Activated naive CD8-positive, alpha-beta T cell treated with anti-CD3 and anti-CD28 coated beads for 36 hours (primary cell): ENCODE data around the gene AKAP17A. TPM values are rescaled to one million over a fixed set of nuclear protein-coding genes. Genes with fewer than 3 reads are reported as not detected.
A peak's percentile ranks its signal among the peaks of the same experiment; 100 is the strongest.
"Not testable (repeated sequence)": the region's sequence is repeated elsewhere in the genome, so short reads cannot be mapped to it uniquely, and the experiment has no call there.

ENCODE experiments used
- DNase-seq: peaks from one replicate; pipeline ENCODE4 v3.0.0; 2021
- H3K27ac Mint-ChIP-seq: one replicate; pipeline ENCODE4 v1.8.0; 2022; ENCODE audit warnings: mild to moderate bottlenecking, moderate library complexity, mixed read lengths
- H3K27me3 Mint-ChIP-seq: one replicate; pipeline ENCODE4 v1.8.0; 2022; ENCODE audit warnings: mild to moderate bottlenecking, mixed read lengths
- H3K36me3 Mint-ChIP-seq: one replicate; pipeline ENCODE4 v1.8.0; 2021; ENCODE audit warnings: mild to moderate bottlenecking, mixed read lengths
- H3K4me1 Mint-ChIP-seq: one replicate; pipeline ENCODE4 v1.8.0; 2021; ENCODE audit warnings: mixed read lengths
- H3K4me3 Mint-ChIP-seq: one replicate; pipeline ENCODE4 v1.8.0; 2022; ENCODE audit warnings: mild to moderate bottlenecking, moderate library complexity, mixed read lengths
- H3K9me3 Mint-ChIP-seq: one replicate; pipeline ENCODE4 v1.8.0; 2022; ENCODE audit warnings: mixed read lengths
- total RNA-seq, 2 experiments: library from RNA; stranded (reverse); gene quantifications; one replicate each; pipeline ENCODE4 v1.2.3, GENCODE V29; 2021

The AKAP17A gene, protein sequence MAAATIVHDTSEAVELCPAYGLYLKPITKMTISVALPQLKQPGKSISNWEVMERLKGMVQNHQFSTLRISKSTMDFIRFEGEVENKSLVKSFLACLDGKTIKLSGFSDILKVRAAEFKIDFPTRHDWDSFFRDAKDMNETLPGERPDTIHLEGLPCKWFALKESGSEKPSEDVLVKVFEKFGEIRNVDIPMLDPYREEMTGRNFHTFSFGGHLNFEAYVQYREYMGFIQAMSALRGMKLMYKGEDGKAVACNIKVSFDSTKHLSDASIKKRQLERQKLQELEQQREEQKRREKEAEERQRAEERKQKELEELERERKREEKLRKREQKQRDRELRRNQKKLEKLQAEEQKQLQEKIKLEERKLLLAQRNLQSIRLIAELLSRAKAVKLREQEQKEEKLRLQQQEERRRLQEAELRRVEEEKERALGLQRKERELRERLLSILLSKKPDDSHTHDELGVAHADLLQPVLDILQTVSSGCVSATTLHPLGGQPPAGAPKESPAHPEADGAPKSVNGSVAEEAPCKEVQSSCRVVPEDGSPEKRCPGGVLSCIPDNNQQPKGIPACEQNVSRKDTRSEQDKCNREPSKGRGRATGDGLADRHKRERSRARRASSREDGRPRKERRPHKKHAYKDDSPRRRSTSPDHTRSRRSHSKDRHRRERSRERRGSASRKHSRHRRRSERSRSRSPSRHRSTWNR
- 10 to 100 TPM; 48.2 to 49.2 TPM for total RNA-seq

DNA sequence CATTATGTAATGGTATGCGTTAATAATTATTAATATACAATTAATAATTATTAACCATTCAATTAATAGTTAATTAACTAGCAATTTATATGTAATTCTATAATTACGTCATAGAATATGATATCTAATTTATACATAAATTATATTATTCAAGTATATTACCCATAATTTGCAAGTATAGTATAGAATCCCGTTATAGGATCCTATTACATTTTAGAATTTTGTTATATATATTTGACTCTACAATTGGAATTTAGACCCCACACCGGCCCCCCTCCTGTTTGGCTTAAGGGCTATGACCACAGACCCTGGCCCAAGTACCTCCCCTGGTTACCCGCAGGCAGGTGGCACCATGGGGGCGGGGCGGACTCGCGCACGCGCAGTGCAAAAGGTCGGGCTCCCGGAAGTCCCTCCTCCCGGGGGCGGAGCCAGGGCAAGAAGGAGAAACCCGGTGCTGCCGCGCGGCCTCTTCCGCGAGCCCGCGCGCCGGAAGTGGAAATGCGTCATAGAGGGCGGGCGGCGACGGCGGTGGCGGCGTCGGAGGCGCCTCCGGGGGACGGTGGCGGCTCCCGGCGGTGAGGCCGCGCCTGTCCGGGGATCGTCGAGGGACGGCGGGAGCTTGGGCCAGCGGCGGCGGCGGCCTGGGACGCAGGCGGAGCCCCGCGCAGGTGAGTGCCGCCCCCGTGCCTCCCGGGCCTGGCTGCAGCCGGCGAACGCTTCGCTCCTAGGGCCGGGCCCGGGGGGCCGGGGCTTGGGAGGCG lies at the start of gene AKAP17A:
TSS of gene AKAP17A (plus strand) at position 503 of the 761 bp plus-strand sequence. CDS start 1,859 bp downstream, outside the sequence.
- Mint-ChIP-seq H3K4me1 (peaks cover 21% of the 10 kb centered on the region), H3K9me3 (no peaks in the 10 kb centered on the region), H3K4me3 (peak within 1 kb of the TSS; percentile 96), H3K36me3 (peaks cover 16% of the 10 kb centered on the region), H3K27me3 (no peaks in the 10 kb centered on the region), H3K27ac (peak within 1 kb of the TSS; percentile 91)
- DNase-seq, result peak; percentile 99

DNA sequence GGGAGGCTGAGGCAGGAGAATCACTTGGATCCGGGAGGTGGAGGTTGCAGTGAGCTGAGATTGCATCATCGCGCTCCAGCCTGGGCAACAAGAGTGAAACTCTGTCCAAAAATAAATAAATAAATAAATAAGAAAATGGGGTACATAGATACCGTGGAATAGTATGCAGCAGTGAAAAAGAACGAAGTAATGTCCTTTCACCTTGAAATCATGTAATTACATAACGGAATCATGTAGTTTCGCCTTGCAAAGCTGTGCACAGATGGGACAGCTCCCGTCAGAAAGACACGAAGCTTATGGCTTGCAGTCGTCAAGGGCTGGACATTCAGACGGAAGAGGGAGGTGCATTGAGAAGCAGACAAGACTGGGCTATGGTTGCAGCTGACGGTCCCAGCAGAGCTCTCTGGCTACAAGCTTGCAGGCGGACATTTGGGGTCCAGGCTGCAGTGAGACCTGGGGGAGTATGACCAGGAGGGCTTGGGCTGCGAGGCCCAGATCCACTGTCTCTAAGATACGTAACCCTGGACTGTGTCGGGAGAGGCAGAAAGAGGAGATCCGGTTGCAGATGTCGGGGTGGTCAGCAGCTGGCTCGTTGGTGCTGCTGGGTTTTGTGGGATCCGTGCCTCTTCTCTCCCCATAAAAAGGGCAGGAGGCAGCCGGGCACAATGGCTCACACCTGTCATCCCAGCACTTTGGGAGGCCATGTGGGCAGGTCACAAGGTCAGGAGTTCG lies 48.2 kb upstream of the AKAP17A start:
- H3K27ac Mint-ChIP-seq, result no peak overlapping the region
- H3K4me1 Mint-ChIP-seq, result no peaks in the 10 kb centered on the region
- H3K36me3 Mint-ChIP-seq, result no peaks in the 10 kb centered on the region
- no peak for DNase-seq
- H3K4me3 Mint-ChIP-seq, result no peak overlapping the region
- H3K9me3 Mint-ChIP-seq, result no peaks in the 10 kb centered on the region
- no peaks in the 10 kb centered on the region for H3K27me3 Mint-ChIP-seq

DNA sequence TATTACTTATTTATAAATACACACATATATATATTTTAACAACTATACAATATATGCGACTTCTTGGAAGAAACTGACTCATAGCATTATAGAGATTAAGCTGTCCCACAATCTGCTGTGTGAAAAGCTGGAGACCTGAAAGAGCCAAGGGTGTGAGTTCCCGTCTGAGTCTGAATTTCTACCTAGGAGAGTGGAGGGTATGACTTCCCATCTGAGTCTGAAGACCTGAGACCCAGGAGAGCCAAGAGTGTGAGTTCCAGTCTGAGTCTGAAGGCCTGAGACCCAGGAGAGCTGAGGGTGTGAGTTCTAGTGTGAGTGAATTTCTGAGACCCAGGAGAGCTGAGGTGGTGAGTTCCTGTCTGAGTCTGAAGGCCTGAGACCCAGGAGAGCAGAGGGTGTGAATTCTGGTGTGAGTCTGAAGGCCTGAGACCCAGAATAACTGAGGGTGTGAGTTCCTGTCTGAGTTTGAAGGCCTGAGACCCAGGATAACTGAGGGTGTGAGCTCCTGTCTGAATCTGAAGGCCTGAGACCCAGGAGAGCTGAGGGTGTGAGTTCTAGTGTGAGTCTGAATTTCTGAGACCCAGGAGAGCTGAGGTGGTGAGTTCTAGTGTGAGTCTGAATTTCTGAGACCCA lies 45.5 kb upstream of the AKAP17A start:
- Mint-ChIP-seq H3K36me3 (no peaks in the 10 kb centered on the region), H3K4me3 (no peak overlapping the region), H3K27me3 (no peaks in the 10 kb centered on the region), H3K9me3 (no peaks in the 10 kb centered on the region), H3K27ac (peak overlapping the region; percentile 32), H3K4me1 (peaks cover 3% of the 10 kb centered on the region)
- no peak for DNase-seq

DNA sequence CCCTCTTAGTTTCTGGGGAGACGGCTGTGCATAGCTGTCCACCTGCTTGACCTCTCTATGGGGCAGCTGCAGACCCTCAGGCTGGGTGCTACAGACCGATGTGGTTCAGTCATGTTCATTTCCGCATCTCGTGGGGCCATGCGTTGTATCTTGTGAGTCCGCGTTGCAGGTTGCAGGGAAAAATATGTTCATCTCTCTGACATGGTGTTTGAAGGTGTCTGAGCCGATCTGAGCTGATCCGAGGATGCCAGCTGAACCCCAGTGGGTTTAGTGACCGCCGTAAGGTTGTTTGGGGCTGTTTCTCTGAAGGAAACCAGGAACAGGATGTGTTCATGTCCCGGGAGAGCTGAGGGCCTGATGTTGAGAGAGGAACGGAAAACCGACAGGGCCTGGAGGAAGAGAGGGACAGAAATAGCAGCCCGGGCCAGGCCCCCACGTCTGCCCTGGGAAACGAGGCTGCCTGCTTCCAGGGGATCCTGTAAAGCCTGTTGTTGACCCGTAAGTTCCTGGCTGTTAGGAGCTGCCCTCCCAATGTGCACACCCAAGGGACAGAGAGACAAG lies 44.6 kb upstream of the AKAP17A start:
- Mint-ChIP-seq H3K4me1 (peaks cover 7% of the 10 kb centered on the region), H3K27me3 (no peaks in the 10 kb centered on the region), H3K9me3 (peaks cover 2% of the 10 kb centered on the region), H3K36me3 (peaks cover 2% of the 10 kb centered on the region), H3K4me3 (no peak overlapping the region), H3K27ac (no peak overlapping the region)
- no peak for DNase-seq

DNA sequence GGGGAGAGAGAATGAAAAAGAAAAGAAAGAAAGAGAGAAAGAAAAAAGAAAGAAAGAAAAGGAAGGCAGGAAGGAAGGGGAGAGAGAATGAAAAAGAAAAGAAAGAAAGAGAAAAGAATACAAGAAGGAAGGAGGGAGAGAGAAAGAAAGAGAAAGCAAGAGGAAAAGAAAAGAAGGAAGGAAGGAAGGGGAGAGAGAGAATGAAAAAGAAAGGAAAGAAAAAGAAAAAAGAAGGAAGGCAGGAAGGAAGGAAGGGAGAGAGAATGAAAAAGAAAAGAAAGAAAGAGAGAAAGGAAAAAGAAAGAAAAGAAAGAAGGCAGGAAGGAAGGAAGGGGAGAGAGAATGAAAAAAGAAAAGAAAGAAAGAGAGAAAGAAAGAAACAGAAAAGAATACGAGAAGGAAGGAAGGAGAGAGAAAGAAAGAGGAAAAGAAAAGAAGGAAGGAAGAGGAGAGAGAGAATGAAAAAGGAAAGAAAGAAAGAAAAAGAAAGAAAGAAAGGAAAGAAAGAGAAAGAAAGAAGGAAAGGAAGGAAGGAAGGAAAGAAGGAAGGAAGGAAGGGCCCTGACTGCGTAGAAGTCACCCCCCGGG lies 39.4 kb upstream of the AKAP17A start:
- Mint-ChIP-seq H3K4me1 (peaks cover 30% of the 10 kb centered on the region), H3K9me3 (peaks cover 20% of the 10 kb centered on the region), H3K4me3 (no peak overlapping the region), H3K27me3 (no peaks in the 10 kb centered on the region), H3K36me3 (peaks cover 11% of the 10 kb centered on the region), H3K27ac (peak overlapping the region; percentile 65)
- DNase-seq, result no peak

DNA sequence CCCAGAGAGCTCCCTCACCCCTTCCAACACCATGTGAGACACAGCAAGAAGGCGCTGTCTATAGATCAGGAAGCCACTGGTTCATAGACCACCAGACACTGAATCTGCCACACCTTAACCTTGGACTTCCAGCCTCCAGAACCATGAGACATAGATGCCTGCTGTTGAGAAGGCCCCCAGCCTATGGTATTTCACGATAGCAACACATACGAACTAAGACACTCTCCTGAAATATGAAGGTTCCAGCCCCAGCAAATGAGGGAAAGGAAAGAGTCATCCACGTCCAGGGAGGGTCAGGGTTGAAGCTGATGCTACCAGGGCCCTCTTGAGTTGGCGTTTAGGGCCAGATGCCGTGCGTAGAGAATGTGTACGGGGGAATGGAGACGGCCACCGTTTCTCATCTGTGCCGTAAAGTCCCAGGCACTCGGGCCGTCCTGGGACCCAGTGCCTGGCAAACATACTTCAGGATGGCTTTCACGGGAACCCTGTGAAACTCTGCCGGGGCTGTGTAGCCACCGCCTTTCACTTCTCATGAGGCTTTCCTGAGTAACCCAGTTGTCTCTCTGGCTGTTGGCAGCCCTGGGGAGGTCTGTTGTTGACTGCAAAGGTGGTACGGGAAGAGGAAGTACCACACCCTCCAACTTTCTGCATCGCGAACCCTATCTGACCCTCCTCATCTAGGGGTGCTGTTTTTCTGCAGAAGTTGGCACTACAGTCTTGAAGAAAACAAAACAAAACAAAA lies 36.8 kb upstream of the AKAP17A start:
- Mint-ChIP-seq H3K4me3 (no peak overlapping the region), H3K27ac (peak overlapping the region; percentile 80), H3K27me3 (no peaks in the 10 kb centered on the region), H3K36me3 (peaks cover 11% of the 10 kb centered on the region), H3K4me1 (peaks cover 30% of the 10 kb centered on the region), H3K9me3 (peaks cover 20% of the 10 kb centered on the region)
- DNase-seq, result no peak

DNA sequence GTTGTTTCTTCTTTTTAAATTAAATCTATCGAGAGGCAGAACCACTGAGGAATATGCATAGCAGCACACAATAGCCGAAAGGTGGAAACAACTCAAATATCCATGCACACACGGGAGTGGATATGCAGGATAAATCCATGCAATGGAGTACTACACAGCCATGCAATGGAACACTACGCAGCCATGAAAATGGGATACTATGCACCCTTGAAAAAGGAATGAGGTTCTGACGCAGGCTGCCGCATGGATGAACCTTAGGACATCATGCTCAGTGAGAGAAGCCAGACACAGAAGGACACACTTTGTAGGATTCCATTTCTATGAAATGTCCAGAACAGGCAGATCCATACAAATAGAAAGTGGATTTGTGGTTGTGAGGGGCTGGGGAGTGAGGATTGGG lies 36.0 kb upstream of the AKAP17A start:
- H3K36me3 Mint-ChIP-seq, result peaks cover 11% of the 10 kb centered on the region
- H3K4me1 Mint-ChIP-seq, result peaks cover 28% of the 10 kb centered on the region
- peaks cover 20% of the 10 kb centered on the region for H3K9me3 Mint-ChIP-seq
- peak overlapping the region; percentile 80 for H3K27ac Mint-ChIP-seq
- H3K4me3 Mint-ChIP-seq, result no peak overlapping the region
- H3K27me3 Mint-ChIP-seq, result no peaks in the 10 kb centered on the region
- no peak for DNase-seq

DNA sequence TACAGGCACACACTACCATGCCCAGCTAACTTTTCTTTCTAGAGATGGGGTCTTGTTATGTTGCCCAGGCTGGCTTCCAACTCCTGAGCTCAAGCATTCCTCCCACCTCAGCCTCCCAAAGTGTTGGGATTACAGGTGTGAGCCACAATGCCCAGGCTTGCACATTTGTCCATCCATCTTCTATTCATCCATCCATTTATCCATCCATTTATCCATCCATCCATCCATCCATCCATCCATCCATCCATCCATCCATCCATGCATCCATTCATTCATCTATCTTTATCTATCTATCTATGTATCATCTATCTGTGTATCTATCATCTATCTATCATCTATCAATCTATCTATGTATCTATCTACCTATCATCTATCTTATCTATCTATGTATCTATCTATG lies 34.0 kb upstream of the AKAP17A start:
- peaks cover 26% of the 10 kb centered on the region for H3K4me1 Mint-ChIP-seq
- H3K27me3 Mint-ChIP-seq, H3K27ac Mint-ChIP-seq, H3K36me3 Mint-ChIP-seq, DNase-seq, H3K4me3 Mint-ChIP-seq: not testable (repeated sequence)
- peaks cover 12% of the 10 kb centered on the region for H3K9me3 Mint-ChIP-seq

DNA sequence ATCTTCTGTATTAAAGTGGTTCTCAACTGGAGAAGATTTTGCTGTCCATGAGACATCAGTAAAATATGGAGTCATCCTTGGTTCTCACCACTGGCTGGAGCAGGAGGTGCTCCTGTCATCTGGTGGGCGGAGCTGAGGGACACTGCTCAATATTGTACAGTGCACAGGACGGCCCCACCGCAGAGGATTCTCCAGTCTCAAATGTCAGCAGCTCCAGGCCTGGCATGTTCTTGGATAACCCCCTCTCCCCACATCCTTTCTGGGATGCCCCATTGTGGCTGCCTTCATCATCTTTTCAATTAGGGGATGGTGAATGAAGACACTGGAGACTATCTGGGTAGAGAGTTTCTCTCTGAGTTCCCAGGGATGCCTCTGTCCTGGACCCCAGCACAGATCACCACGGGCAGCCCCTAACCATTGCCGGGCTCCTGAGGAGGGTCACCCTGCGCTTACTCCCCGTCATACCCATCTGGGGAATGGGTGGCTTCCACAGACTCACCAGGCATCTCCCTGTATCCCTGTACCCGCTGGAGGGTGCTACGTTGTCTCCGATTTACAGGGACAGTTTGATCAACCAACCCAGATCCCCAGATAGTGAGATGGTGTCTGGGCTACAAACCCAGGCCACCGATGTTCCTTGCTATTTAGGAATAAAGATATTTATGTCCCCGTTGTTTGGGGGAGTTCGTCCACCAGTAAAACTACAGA lies 32.5 kb upstream of the AKAP17A start:
- Mint-ChIP-seq H3K4me1 (peaks cover 25% of the 10 kb centered on the region), H3K4me3 (no peak overlapping the region), H3K9me3 (peaks cover 8% of the 10 kb centered on the region), H3K36me3 (peaks cover 4% of the 10 kb centered on the region), H3K27ac (no peak overlapping the region), H3K27me3 (no peaks in the 10 kb centered on the region)
- no peak for DNase-seq

DNA sequence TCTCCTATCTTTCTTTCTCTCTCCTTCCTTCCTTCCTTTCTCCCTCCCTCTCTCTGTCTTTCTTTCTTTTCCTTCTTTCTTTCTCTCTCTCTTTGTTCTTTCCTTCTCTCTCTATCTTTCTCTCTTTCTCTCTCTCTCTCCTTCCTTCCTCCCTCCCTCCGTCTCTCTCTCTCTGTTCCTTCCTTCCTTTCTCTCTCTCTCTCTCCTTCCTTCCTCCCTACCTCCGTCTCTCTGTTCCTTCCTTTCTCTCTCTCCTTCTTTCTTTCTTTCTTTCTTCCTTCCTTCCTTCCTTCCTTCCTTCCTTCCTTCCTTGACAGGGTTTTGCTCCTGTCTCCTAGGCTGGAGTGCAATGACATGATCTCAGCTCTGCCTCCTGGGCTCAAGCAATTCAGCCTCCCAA lies 30.2 kb upstream of the AKAP17A start:
- Mint-ChIP-seq H3K27me3 (no peaks in the 10 kb centered on the region), H3K9me3 (peaks cover 2% of the 10 kb centered on the region), H3K27ac (no peak overlapping the region), H3K4me3 (no peak overlapping the region), H3K4me1 (peaks cover 15% of the 10 kb centered on the region), H3K36me3 (no peaks in the 10 kb centered on the region)
- no peak for DNase-seq

DNA sequence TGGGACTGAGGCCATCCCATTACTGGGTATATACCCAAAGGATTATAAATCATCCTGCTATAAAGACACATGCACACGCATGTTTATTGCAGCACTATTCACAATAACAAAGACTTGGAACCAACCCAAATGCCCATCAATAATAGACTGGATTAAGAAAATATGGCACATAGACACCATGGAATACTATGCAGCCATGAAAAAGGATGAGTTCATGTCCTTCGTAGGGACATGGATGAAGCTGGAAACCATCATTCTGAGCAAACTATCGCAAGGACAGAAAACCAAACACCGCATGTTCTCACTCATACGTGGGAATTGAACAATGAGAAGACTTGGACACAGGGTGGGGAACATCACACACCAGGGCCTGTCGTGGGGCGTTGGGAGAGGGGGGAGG lies 27.3 kb upstream of the AKAP17A start:
- H3K4me3 Mint-ChIP-seq, DNase-seq, H3K36me3 Mint-ChIP-seq, H3K27ac Mint-ChIP-seq, H3K27me3 Mint-ChIP-seq, H3K9me3 Mint-ChIP-seq: not testable (repeated sequence)
- H3K4me1 Mint-ChIP-seq, result peaks cover 18% of the 10 kb centered on the region

DNA sequence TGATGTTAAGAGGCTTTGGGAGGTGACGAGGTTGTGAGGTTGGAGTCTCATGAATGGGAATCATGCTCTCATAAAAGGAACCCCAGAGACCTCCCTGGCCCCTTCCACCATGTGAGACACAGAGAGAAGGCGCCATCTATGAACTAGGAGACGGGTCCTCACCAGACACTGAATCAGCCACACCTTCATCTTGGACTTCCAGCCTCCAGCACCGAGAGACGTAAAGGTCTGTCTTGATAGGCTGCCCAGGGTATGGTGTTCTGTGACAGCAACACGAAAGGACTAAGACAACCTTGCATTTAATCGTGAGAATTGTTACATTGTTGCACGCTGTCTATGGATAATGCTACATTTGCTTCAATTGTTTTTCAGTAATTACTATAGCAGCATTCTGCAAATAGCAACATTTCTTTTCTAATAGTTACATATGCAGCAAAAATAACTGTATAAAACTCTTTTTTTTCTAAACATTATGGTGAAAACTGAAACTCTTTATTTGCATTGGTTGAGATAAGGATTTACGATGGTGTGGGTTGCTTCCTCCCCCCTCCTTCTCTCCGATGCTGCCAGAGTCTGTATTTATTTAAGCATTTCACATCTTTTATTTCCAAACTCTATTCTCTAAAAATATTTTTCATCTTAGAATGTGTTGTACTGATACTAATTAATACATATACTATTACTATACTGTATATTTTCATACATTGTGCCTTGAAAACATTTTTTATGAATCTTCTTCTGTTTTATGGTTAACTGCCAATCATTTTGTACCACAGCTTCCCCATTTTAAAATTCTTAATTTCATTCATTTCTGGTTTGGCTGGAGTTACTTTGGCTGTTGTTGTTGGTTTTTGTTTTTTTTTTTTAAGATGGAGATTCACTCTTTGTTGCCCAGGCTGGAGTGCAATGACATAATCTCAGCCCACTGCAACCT lies 26.4 kb upstream of the AKAP17A start:
- peaks cover 21% of the 10 kb centered on the region for H3K4me1 Mint-ChIP-seq
- H3K9me3 Mint-ChIP-seq, result peaks cover 5% of the 10 kb centered on the region
- no peak overlapping the region for H3K4me3 Mint-ChIP-seq
- H3K27me3 Mint-ChIP-seq, result no peaks in the 10 kb centered on the region
- DNase-seq, result no peak
- no peak overlapping the region for H3K27ac Mint-ChIP-seq
- no peaks in the 10 kb centered on the region for H3K36me3 Mint-ChIP-seq
